GM21786 (cell line): ENCODE data around the gene BTN3A1.
"Not testable (repeated sequence)": the region's sequence is repeated elsewhere in the genome, so short reads cannot be mapped to it uniquely, and the experiment has no call there.

ENCODE experiments used
- ATAC-seq: cut with Tn5 transposase; IDR thresholded peaks from one replicate; pipeline ENCODE4 v1.9.1; 2021; ENCODE audit not compliant: unreplicated experiment

The BTN3A1 gene

GRCh38 chr6:26412954-26413353 is 10.9 kb downstream of the BTN3A1 start:
- no peak for ATAC-seq

DNA sequence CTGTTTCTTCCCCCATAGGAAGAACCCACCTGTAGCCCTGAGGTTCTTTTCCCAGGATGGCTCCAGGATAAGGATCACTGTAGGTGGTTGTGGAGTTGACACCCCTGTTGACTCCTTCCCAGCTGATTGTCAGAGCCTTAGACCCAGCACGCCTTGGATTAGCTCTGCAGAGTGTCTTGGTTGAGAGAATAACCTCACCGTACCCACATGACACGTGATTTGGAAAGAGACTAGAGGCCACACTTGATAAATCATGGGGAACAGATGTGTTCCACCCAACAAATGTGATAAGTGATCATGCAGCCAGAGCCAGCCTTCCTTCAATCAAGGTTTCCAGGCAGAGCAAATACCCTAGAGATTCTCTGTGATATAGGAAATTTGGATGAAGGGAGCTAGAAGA is 12.2 kb downstream of the BTN3A1 start:
- no peak for ATAC-seq

- no peak for ATAC-seq
These were observed 13.1 kb downstream of the BTN3A1 start for GRCh38 chr6:26415036-26415614.

DNA sequence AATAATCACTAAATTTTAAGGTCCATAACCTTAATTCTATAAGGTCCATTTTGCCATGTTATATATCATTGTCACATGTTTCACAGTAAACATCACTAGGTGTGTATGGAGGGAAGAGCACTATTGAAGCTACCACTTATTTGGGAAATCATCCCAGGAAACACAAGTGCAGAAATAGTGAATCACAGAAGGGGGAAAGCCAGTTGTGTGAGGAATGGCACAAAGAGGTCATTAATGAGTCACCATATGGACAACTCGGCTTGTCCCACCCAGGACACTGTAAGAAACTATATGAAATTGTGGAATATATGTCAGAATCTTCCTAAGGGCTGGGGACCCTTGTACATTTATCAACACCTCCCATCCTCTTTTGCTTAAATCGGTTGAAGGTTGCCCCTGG is 13.7 kb downstream of the BTN3A1 start:
- no peak for ATAC-seq

GRCh38 chr6:26416288-26416687 is 14.2 kb downstream of the BTN3A1 start:
- no peak for ATAC-seq

- ATAC-seq, result not testable (repeated sequence)
These were observed 16.0 kb downstream of the BTN3A1 start for GRCh38 chr6:26418077-26418476.

DNA sequence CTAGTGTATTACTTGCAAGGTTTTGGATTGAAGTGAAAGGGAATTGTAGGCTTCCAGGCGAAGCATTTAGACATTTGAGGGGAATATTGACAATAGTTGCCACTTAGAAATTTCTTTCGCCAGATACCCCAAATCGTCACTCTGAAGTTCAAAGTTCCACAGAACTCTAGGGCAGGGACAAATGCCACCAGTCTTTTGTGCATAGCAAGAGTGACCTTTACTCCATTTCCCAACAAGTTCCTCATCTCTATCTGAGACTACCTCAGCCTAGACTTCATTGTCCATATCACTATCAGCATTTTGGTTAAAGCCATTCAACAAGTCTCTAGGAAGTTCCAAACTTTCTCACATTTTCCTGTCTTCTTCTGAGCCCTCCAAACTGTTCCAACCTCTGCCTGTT is 16.7 kb downstream of the BTN3A1 start:
- ATAC-seq, result not testable (repeated sequence)

DNA sequence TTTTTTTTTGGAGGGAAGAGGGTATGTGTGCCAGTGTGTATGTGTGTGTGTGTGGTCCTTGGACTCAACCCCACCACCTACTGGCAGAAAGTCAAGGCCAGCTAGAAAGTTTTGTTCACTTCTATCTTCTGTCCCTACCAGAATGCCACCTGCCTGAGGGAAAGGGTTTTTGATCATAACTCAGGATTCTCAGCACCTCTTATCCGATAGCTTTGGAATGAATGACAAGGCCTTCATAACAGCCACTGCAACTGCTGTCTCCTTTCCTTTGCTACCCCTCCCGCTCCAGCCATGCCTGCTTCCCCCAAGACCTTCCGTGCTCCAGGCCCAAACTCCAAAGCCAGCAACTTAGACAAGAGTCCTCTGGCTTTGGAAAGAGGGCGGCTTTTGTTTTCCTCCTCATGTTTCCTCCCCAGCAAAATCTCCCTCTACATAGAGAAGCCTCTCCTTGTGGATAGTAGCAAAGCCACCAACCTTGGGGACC is 18.7 kb downstream of the BTN3A1 start:
- no peak for ATAC-seq

- ATAC-seq, result peak; percentile 85
These were observed 19.4 kb downstream of the BTN3A1 start for GRCh38 chr6:26421259-26422144.

GRCh38 chr6:26422329-26422728 is 20.3 kb downstream of the BTN3A1 start:
- ATAC-seq, result no peak

GRCh38 chr6:26426691-26427450 is 24.8 kb downstream of the BTN3A1 start:
- no peak for ATAC-seq

GRCh38 chr6:26427451-26427809 is 25.4 kb downstream of the BTN3A1 start:
- ATAC-seq, result no peak

GRCh38 chr6:26428206-26428605 is 26.1 kb downstream of the BTN3A1 start:
- no peak for ATAC-seq

DNA sequence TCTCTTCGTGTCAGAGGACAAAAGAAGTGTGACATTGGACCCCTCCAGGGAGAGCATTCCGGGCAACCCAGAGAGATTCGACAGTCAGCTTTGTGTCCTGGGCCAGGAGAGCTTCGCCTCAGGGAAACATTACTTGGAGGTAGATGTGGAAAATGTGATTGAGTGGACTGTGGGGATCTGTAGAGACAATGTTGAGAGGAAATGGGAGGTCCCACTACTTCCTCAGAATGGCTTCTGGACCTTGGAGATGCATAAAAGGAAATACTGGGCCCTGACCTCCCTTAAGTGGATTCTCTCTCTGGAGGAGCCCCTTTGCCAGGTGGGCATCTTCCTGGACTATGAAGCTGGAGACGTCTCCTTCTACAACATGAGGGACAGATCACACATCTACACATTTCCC is 28.7 kb downstream of the BTN3A1 start:
- no peak for ATAC-seq

DNA sequence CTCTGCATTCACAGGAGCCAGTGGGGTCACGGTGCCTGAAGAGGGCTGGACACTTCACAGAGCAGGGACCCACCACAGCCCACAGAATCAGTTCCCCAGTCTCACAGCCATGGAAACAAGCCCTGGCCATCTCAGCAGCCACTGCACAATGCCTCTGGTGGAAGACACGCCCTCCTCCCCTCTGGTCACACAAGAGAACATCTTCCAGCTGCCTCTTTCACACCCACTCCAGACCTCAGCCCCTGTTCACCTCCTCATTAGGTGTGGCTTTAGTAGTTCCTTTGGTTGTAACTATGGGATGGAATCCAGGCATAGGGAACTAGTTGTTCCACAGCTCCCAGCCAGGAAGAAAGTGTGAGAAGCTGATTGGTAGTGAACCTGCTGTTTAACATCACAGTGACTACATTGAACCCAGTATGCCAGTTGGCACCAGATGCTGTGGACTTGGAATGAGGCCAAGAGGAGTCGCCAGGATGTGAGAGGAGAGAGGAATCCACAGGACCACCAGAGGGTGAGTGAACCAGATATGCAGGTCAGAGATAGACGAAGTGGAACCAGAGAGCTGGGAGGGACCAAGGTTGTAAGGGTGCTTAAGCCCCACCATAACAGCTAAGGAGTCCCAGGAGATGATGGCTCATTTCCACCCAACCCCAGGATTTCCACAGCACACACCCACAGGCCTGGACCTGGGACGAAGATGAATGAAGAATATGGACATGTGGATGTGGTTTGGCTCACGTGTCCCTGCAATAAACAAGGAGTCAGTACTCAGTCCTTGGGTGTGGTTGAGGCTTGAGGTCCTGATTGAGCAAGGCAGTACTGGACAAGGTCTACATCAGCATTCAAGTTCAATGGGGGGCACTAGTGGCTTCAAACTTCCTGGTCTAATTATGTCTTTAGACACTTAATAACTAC is 29.4 kb downstream of the BTN3A1 start:
- ATAC-seq, result no peak

GRCh38 chr6:26432627-26433201 is 30.6 kb downstream of the BTN3A1 start:
- ATAC-seq, result no peak

GRCh38 chr6:26433680-26434079 is 31.6 kb downstream of the BTN3A1 start:
- not testable (repeated sequence) for ATAC-seq

GRCh38 chr6:26436018-26436417 is 33.9 kb downstream of the BTN3A1 start:
- no peak for ATAC-seq

DNA sequence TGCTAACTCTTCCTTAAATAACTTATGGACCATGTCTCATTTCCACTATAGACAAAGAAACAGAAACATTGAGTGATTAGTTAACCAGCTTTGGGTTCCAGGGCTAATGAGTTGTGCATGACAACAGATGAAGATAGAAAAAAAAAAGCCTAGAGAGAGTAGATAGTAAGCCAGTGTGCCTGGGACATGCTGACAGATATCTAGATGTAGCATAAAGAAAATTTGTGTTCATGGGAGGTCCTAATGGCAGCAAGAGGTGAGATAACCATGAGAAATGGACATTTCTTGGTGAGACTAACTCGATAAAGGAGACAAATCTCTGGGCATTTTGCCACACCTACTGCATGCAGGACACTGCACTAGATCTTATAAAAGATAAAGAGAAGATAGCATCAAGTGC is 35.5 kb downstream of the BTN3A1 start:
- ATAC-seq, result no peak

DNA sequence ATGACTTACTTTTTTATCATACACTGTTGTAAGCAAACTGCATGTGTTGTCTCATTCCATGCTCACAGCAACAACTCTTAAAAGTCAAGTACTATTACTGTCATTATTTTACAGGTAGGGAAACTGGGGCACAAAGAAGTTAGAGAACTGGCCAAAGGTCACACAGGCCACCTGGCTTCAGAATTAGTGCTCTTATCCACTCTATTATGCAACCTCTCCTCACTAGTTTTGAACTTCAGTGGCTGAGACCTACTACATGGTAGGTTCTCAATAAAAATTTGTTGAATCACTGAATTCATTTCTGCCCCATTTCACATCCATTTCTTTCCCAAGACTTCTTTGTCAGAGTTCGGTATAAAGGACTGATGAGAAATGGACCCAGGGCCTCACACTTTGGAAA is 35.9 kb downstream of the BTN3A1 start:
- no peak for ATAC-seq
